ENCODE measurements around the gene RBFA. TPM values are rescaled to one million over a fixed set of nuclear protein-coding genes. Genes with fewer than 3 reads are reported as not detected.

Gene RBFA, protein sequence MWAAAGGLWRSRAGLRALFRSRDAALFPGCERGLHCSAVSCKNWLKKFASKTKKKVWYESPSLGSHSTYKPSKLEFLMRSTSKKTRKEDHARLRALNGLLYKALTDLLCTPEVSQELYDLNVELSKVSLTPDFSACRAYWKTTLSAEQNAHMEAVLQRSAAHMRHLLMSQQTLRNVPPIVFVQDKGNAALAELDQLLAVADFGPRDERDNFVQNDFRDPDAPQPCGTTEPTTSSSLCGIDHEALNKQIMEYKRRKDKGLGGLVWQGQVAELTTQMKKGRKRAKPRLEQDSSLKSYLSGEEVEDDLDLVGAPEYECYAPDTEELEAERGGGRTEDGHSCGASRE
- 22.9 and 25.3 TPM in 2 replicates for total RNA-seq
- 25.3 and 27.7 TPM in 2 replicates for polyA plus RNA-seq
- polyA plus RNA-seq (2012) = 25.2 and 30.4 TPM in 2 replicates
- 9.5 and 12.4 TPM in 2 replicates for polyA minus RNA-seq (ENCODE audit: low replicate concordance)

DNA sequence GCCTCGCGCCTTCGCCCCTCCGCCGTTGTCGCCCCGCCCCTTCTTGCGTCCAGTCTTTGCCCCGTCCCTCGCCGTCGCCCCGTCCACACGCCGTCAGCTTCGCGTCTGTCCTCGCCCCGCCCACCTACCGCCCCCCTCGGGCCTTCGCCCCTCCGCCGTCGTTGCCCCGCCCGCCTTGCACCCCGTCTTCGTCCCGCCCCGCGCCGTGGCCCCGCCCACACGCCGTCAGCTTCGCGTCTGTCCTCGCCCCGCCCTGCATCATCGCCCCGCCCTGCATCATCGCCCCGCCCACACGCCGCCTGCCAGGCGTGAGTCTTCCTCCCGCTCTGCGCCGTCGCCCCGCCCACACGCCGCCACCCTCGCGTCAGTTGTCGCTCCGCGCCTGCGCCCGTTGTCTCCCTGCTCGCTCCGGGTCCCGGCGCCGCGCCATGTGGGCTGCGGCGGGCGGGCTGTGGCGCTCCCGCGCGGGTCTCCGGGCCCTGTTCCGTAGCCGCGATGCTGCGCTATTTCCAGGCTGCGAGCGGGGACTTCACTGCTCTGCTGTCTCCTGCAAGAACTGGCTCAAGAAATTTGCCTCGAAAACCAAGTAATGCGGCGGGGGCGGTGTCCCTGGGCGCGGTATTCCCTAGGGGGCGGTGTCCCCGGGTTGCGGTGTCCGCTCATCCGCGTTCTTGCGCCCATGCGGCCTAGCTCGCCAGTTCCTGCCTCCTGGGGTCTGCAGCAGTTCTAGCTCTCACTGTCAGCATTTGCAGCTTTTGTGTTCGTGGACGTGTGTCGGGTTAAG is at the start of gene RBFA:
Gene RBFA, plus strand, starts transcription at position 367 of the 784 bp plus-strand sequence. Its CDS starts 62 bp downstream, at position 429.
- Histone ChIP-seq H2AFZ (ENCODE audit: low read length) (peak within 1 kb of the TSS; percentile 91), H3K79me2 (ENCODE audit: control insufficient read depth, insufficient read depth, low read length) (peaks cover 15% of the 10 kb centered on the region), H3K27ac (ENCODE audit: insufficient read depth, low read length) (peak within 1 kb of the TSS; percentile 96), H3K4me1 (ENCODE audit: control insufficient read depth, extremely low read depth, insufficient read depth, low read length) (peaks cover 8% of the 10 kb centered on the region), H3K4me3 (replicated peaks in 1 of 4; ENCODE audit: control extremely low read depth in 1 of 4, insufficient read depth in 1 of 4, low read depth in 3 of 4, low read length in 4 of 4) (peak within 1 kb of the TSS; percentile 74 to 93 (median 85)), H3K36me3 (ENCODE audit: control insufficient read depth, insufficient read depth, low read length) (peaks cover 3% of the 10 kb centered on the region), H3K4me2 (ENCODE audit: extremely low read depth, insufficient read depth, low read length) (peak within 1 kb of the TSS; percentile 98), H3K9ac (ENCODE audit: insufficient read depth, low read length) (peak within 1 kb of the TSS; percentile 96), H3K9me3 (ENCODE audit: control insufficient read depth, insufficient read depth, low read depth, low read length) (no peaks in the 10 kb centered on the region), H3K27me3 (ENCODE audit: control insufficient read depth, insufficient read depth, low read length) (no peaks in the 10 kb centered on the region), H4K20me1 (ENCODE audit: control insufficient read depth, extremely low read depth, insufficient read depth, low read length) (no peaks in the 10 kb centered on the region)
- peak; percentile 27 to 38 for TF ChIP-seq CTCF (conservative IDR thresholded peaks at IDR 0.05 in 1 of 2, IDR thresholded peaks at IDR 0.05 in 1 of 2; ENCODE audit: low read depth in 1 of 2, low read length in 2 of 2)
- TF ChIP-seq EZH2 (IDR thresholded peaks at IDR 0.05; ENCODE audit: low read length, missing control alignments) = no peak
- peak; percentile 96 to 98 for DNase-seq (ENCODE audit: low read depth in 2 of 2)

DNA sequence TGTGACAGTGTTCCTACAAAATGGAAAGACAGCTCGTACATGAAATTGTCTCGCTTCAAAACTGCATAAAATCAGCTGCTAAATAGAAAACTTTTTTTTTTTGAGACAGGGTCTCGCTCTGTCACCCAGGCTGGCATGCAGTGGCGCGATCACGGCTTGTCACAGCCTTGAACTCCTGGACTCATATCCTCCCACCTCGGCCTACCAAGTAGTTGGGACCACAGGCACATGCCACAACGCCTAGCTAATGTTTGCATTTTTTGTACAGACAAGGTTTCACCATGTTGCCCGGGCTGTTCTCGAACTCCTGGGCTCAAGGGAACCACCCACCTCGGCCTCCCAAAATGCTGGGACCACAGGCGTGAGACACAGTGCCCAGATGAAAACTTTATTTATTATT is 49.1 kb upstream of the RBFA start:
- H3K27ac ChIP-seq (ENCODE audit: insufficient read depth, low read length) = no peak overlapping the region
- no peak overlapping the region for H2AFZ ChIP-seq (ENCODE audit: low read length)
- TF ChIP-seq EZH2 (IDR thresholded peaks at IDR 0.05; ENCODE audit: low read length, missing control alignments) (no peak), CTCF (conservative IDR thresholded peaks at IDR 0.05 in 1 of 2, IDR thresholded peaks at IDR 0.05 in 1 of 2; ENCODE audit: low read depth in 1 of 2, low read length in 2 of 2) (no peak)
- no peaks in the 10 kb centered on the region for H3K9me3 ChIP-seq (ENCODE audit: control insufficient read depth, insufficient read depth, low read depth, low read length)
- no peaks in the 10 kb centered on the region for H3K36me3 ChIP-seq (ENCODE audit: control insufficient read depth, insufficient read depth, low read length)
- peaks cover 80% of the 10 kb centered on the region for H3K79me2 ChIP-seq (ENCODE audit: control insufficient read depth, insufficient read depth, low read length)
- peaks cover 2% of the 10 kb centered on the region for H4K20me1 ChIP-seq (ENCODE audit: control insufficient read depth, extremely low read depth, insufficient read depth, low read length)
- no peaks in the 10 kb centered on the region for H3K27me3 ChIP-seq (ENCODE audit: control insufficient read depth, insufficient read depth, low read length)
- peaks cover 2% of the 10 kb centered on the region for H3K4me1 ChIP-seq (ENCODE audit: control insufficient read depth, extremely low read depth, insufficient read depth, low read length)
- no peak overlapping the region for H3K9ac ChIP-seq (ENCODE audit: insufficient read depth, low read length)
- no peak overlapping the region for H3K4me3 ChIP-seq (replicated peaks in 1 of 4; ENCODE audit: control extremely low read depth in 1 of 4, insufficient read depth in 1 of 4, low read depth in 3 of 4, low read length in 4 of 4)
- no peak overlapping the region for H3K4me2 ChIP-seq (ENCODE audit: extremely low read depth, insufficient read depth, low read length)
- no peak for DNase-seq (ENCODE audit: low read depth in 2 of 2)

GRCh38 chr18:79986726-79987125 is 47.5 kb upstream of the RBFA start:
- Histone ChIP-seq H2AFZ (ENCODE audit: low read length) (no peak overlapping the region), H3K4me3 (replicated peaks in 1 of 4; ENCODE audit: control extremely low read depth in 1 of 4, insufficient read depth in 1 of 4, low read depth in 3 of 4, low read length in 4 of 4) (peak overlapping the region; percentile 82 to 96 (median 94)), H3K9me3 (ENCODE audit: control insufficient read depth, insufficient read depth, low read depth, low read length) (no peaks in the 10 kb centered on the region), H3K27ac (ENCODE audit: insufficient read depth, low read length) (peak overlapping the region; percentile 53), H3K27me3 (ENCODE audit: control insufficient read depth, insufficient read depth, low read length) (no peaks in the 10 kb centered on the region), H3K79me2 (ENCODE audit: control insufficient read depth, insufficient read depth, low read length) (peaks cover 65% of the 10 kb centered on the region), H3K36me3 (ENCODE audit: control insufficient read depth, insufficient read depth, low read length) (no peaks in the 10 kb centered on the region), H3K9ac (ENCODE audit: insufficient read depth, low read length) (no peak overlapping the region), H4K20me1 (ENCODE audit: control insufficient read depth, extremely low read depth, insufficient read depth, low read length) (peaks cover 2% of the 10 kb centered on the region), H3K4me2 (ENCODE audit: extremely low read depth, insufficient read depth, low read length) (peak overlapping the region; percentile 90), H3K4me1 (ENCODE audit: control insufficient read depth, extremely low read depth, insufficient read depth, low read length) (peaks cover 2% of the 10 kb centered on the region)
- no peak for TF ChIP-seq EZH2 (IDR thresholded peaks at IDR 0.05; ENCODE audit: low read length, missing control alignments)
- no peak for TF ChIP-seq CTCF (conservative IDR thresholded peaks at IDR 0.05 in 1 of 2, IDR thresholded peaks at IDR 0.05 in 1 of 2; ENCODE audit: low read depth in 1 of 2, low read length in 2 of 2)
- DNase-seq (ENCODE audit: low read depth in 2 of 2) = no peak
